Hepatocyte (in vitro differentiated cells): ENCODE data around the gene MGLL. TPM values are rescaled to one million over a fixed set of nuclear protein-coding genes. Genes with fewer than 3 reads are reported as not detected.

Experiments used
- DNase-seq: peaks from one replicate; pipeline ENCODE4 v3.0.0-alpha.2; 2016; ENCODE audit warnings: low spot score
- H2AFZ ChIP-seq: fragments of 200-600 bp; sonication (generic); 2 replicates; pipeline ENCODE4 v1.6.0; 2016; ENCODE audit warnings: antibody characterized with exemption, mild to moderate bottlenecking
- H3K27ac ChIP-seq: fragments of 200-600 bp; sonication (generic); 2 replicates; pipeline ENCODE4 v1.5.1; 2016; ENCODE audit warnings: mild to moderate bottlenecking
- H3K27me3 ChIP-seq: fragments of 200-600 bp; sonication (generic); 2 replicates; pipeline ENCODE4 v1.6.1; 2016
- H3K36me3 ChIP-seq: fragments of 200-600 bp; sonication (generic); replicated peaks from 2 replicates; pipeline ENCODE4 v1.5.1; 2016; ENCODE audit warnings: low read depth; ENCODE audit not compliant: insufficient read depth
- H3K4me1 ChIP-seq: fragments of 200-600 bp; sonication (generic); 2 replicates; pipeline ENCODE4 v1.5.1; 2016; ENCODE audit warnings: mild to moderate bottlenecking, moderate library complexity; ENCODE audit not compliant: insufficient read depth
- H3K4me2 ChIP-seq: fragments of 200-600 bp; sonication (generic); 2 replicates; pipeline ENCODE4 v1.6.0; 2016
- H3K4me3 ChIP-seq: fragments of 200-600 bp; sonication (generic); 2 replicates; pipeline ENCODE4 v1.5.1; 2016; ENCODE audit warnings: mild to moderate bottlenecking
- H3K79me2 ChIP-seq: fragments of 200-600 bp; sonication (generic); 2 replicates; pipeline ENCODE4 v1.6.0; 2017; ENCODE audit warnings: mild to moderate bottlenecking
- H3K9me2 ChIP-seq: fragments of 200-600 bp; sonication (generic); replicated peaks from 2 replicates; pipeline ENCODE4 v1.6.0; 2017; ENCODE audit warnings: mild to moderate bottlenecking; ENCODE audit not compliant: insufficient read depth
- H3K9me3 ChIP-seq: fragments of 200-600 bp; sonication (generic); 2 replicates; pipeline ENCODE4 v1.5.1; 2016; ENCODE audit warnings: low read depth, mild to moderate bottlenecking
- H4K20me1 ChIP-seq: fragments of 200-600 bp; sonication (generic); 2 replicates; pipeline ENCODE4 v1.6.0; 2016; ENCODE audit warnings: mild to moderate bottlenecking; ENCODE audit not compliant: insufficient read depth, poor library complexity, severe bottlenecking
- EZH2 ChIP-seq: fragments of 200-600 bp; sonication (generic); IDR thresholded peaks from 2 replicates; pipeline ENCODE4 v1.6.1; 2016; ENCODE audit warnings: antibody characterized with exemption, mild to moderate bottlenecking, borderline replicate concordance
- EZH2phosphoT487 ChIP-seq: fragments of 200-600 bp; sonication (generic); IDR thresholded peaks from one replicate; pipeline ENCODE4 v1.6.1; 2018; ENCODE audit warnings: antibody characterized with exemption, mild to moderate bottlenecking, low read depth, moderate library complexity; ENCODE audit not compliant: unreplicated experiment, severe bottlenecking
- WGBS: methylation state at CpG from one replicate; pipeline ENCODE4 v1.1.6; 2016; ENCODE audit warnings: low lambda C conversion rate; ENCODE audit errors: missing lambda C conversion rate; 5-methylcytosine and 5-hydroxymethylcytosine counted together
- polyA plus RNA-seq: library from polyadenylated mRNA; unstranded; fragments of >200 nt; fragmentation: Nextera tagmentation; extraction: Ambion mirVana; gene quantifications from 2 replicates; pipeline ENCODE4 v1.2.1, GENCODE V29; 2016
- total RNA-seq: library from RNA; depleted of rRNA; stranded (reverse); fragments of >200 nt; gene quantifications from 2 replicates; pipeline ENCODE4 v1.2.3, GENCODE V29; 2014
- TF ChIP-seq, protein P1 (sequence below): fragments of 200-600 bp; sonication (generic); IDR thresholded peaks from 2 replicates; pipeline ENCODE4 v1.5.1; 2016; ENCODE audit warnings: antibody characterized with exemption, mild to moderate bottlenecking; ENCODE audit not compliant: poor library complexity

The MGLL gene
- total and polyA plus RNA-seq, 2 experiments from 2014 or later = 7.3 to 21.4 TPM

DNA sequence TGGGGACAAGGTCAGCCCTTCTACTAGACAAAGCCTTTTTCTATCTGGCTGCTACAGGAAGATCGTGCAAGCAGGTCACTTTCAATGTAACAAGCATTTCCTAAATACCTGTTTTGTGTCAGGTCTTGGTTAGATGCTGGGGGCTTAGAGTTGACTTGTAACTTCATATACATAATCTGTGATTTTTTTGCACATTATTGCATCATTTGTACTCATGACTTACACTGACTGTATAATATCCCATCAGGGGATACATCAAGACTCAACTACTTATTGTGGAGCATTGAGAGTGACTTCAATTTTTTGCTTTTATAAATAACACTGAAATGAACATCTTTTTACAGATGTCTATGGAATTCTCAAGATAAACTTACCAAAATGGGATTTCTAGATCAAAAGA lies 80.6 kb downstream of the MGLL start:
- TF ChIP-seq EZH2 = no peak
- TF ChIP-seq, protein P1, sequence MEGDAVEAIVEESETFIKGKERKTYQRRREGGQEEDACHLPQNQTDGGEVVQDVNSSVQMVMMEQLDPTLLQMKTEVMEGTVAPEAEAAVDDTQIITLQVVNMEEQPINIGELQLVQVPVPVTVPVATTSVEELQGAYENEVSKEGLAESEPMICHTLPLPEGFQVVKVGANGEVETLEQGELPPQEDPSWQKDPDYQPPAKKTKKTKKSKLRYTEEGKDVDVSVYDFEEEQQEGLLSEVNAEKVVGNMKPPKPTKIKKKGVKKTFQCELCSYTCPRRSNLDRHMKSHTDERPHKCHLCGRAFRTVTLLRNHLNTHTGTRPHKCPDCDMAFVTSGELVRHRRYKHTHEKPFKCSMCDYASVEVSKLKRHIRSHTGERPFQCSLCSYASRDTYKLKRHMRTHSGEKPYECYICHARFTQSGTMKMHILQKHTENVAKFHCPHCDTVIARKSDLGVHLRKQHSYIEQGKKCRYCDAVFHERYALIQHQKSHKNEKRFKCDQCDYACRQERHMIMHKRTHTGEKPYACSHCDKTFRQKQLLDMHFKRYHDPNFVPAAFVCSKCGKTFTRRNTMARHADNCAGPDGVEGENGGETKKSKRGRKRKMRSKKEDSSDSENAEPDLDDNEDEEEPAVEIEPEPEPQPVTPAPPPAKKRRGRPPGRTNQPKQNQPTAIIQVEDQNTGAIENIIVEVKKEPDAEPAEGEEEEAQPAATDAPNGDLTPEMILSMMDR = no peak
- no peak for TF ChIP-seq EZH2phosphoT487
- H3K9me3 ChIP-seq = no peaks in the 10 kb centered on the region

DNA sequence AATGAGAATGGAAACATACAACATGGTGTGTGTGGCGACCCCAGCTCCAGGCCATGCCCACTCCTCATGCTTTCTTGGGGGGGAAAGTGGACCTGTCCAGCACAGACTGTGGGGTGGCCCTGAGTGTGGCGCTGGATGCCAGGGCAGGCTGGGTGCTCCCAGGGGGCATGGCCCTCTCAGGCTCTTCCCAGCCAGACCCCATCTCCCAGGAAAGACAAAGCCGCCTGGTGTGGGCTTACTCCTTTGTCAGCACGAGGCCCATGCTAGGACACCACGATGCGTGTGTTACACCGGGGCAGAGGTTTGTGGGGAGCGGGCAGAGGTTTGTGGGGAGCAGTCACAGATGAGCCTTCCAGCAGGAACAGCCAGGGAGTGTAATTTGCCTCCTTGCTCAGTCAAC lies 81.1 kb downstream of the MGLL start:
- Histone ChIP-seq H3K36me3 (no peaks in the 10 kb centered on the region), H3K4me3 (no peak overlapping the region), H2AFZ (no peak overlapping the region), H3K4me2 (no peak overlapping the region), H3K27me3 (no peaks in the 10 kb centered on the region), H3K27ac (no peak overlapping the region), H4K20me1 (no peaks in the 10 kb centered on the region), H3K9me3 (no peaks in the 10 kb centered on the region), H3K4me1 (peaks cover 12% of the 10 kb centered on the region), H3K79me2 (no peaks in the 10 kb centered on the region), H3K9me2 (no peaks in the 10 kb centered on the region)
- no peak for DNase-seq
- no peak for TF ChIP-seq EZH2
- no peak for TF ChIP-seq EZH2phosphoT487
- TF ChIP-seq, protein P1 = no peak
- 95% methylated on average over 8 of the region's 8 CpGs for WGBS

More for the DNA sequence above, 80.6 kb downstream of the MGLL start:
- H3K27ac ChIP-seq = no peak overlapping the region
- 80% methylated on average over 1 of the region's 1 CpG for WGBS
- H3K4me2 ChIP-seq = no peak overlapping the region
- H3K4me1 ChIP-seq = peaks cover 8% of the 10 kb centered on the region
- no peak for DNase-seq
- no peaks in the 10 kb centered on the region for H4K20me1 ChIP-seq
- H3K36me3 ChIP-seq = no peaks in the 10 kb centered on the region
- no peak overlapping the region for H3K4me3 ChIP-seq
- H3K9me2 ChIP-seq = no peaks in the 10 kb centered on the region
- H3K79me2 ChIP-seq = no peaks in the 10 kb centered on the region
- H2AFZ ChIP-seq = no peak overlapping the region
- no peaks in the 10 kb centered on the region for H3K27me3 ChIP-seq

DNA sequence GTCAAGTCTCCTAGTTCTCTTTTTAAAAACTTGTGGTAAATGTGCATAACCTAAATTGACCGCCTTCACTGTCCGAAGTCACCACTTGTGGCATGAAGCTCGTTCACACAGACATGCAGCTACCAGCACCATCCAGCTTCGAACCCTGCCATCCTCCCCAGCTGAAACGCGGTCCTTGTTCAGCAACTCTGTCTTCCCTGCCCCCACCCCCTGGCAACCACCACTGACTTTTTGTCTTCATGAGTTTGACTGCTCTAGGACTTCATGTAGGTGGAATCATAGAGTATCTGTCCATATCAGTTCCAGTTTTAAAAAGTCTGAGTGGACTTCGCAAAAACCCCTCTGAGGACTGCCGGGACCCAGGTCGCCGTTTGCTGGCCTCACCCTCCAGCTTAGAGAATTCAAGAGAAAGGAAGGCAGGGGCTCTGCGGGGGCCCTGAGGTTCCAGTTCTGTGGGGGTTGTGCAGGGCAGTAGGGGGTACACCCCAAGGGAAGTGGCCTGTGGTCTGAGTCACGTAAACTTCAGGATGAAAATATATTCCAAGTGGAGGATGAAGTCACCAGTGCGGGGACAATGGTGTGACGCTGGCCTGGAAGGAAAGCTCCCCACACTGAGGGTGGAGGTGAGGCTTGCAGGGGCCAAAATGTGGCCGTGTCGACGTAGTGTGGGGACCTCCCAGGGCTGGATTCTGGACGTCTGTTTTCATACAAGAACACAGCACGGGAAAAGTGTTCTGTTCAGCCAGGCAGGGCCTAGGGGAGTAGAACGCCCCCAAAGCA lies 82.0 kb downstream of the MGLL start:
- Histone ChIP-seq H2AFZ (no peak overlapping the region), H3K9me2 (no peaks in the 10 kb centered on the region)

More for the DNA sequence above, 82.0 kb downstream of the MGLL start:
- 91% methylated on average over 20 of the region's 20 CpGs for WGBS
- no peak for DNase-seq
- H3K79me2 ChIP-seq = no peaks in the 10 kb centered on the region
- peaks cover 8% of the 10 kb centered on the region for H3K4me1 ChIP-seq
- no peak overlapping the region for H3K4me2 ChIP-seq
- H3K4me3 ChIP-seq = no peak overlapping the region
- no peaks in the 10 kb centered on the region for H3K36me3 ChIP-seq
- H3K9me3 ChIP-seq = no peaks in the 10 kb centered on the region
- H3K27me3 ChIP-seq = no peaks in the 10 kb centered on the region
- TF ChIP-seq, protein P1 = no peak
- no peak for TF ChIP-seq EZH2phosphoT487
- no peak for TF ChIP-seq EZH2
- H4K20me1 ChIP-seq = no peaks in the 10 kb centered on the region
- no peak overlapping the region for H3K27ac ChIP-seq
